Measurements from ENCODE around the gene SYT8.

SYT8 gene

DNA sequence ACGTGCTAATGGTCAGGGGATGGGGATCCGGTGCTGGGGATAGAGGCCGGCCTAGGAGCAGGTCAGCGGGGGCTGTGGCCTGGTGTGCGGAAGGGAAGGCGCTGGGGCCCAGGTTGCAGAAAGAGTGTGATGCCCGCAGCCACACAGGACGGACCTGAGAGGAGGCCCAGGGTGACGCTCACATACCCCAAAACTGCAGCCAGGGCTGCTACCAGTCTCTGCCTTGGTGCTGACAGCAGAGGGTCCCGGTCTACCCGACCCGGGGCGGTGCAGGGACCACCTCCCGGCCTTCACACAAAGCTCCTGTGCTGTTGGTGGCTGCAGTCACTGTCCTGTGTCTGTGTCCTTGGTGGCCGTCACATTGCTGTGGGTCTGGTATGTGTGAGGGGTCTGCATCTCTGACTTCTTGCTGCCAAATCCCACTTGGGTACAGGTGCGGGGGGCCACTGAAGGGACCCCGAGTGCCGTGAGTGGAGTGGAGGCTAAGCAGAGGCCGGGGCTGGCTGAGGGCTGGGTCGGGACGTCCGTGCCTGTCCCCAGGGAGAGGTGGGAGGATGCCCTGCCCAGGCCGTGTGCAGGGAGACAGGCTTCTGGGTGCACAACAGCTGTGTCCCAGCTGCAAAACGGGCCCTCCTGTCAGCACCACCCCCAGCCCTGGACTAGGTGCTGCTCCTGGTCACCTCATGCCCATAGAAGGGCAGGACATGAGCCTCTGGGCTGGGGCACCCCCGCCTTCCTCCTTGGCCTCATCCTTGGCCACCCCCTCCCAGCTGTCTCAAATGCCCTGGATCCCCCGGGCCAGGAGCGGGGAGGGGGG lies 19.6 kb downstream of the SYT8 start:
- TF ChIP-seq, protein P1, sequence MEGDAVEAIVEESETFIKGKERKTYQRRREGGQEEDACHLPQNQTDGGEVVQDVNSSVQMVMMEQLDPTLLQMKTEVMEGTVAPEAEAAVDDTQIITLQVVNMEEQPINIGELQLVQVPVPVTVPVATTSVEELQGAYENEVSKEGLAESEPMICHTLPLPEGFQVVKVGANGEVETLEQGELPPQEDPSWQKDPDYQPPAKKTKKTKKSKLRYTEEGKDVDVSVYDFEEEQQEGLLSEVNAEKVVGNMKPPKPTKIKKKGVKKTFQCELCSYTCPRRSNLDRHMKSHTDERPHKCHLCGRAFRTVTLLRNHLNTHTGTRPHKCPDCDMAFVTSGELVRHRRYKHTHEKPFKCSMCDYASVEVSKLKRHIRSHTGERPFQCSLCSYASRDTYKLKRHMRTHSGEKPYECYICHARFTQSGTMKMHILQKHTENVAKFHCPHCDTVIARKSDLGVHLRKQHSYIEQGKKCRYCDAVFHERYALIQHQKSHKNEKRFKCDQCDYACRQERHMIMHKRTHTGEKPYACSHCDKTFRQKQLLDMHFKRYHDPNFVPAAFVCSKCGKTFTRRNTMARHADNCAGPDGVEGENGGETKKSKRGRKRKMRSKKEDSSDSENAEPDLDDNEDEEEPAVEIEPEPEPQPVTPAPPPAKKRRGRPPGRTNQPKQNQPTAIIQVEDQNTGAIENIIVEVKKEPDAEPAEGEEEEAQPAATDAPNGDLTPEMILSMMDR (IDR thresholded peaks at IDR 0.05): no peak
- Mint-ChIP-seq H3K27ac (no peak overlapping the region), H3K4me3 (no peak overlapping the region), H3K27me3 (ENCODE audit: low read depth, poor library complexity) (peaks cover 4% of the 10 kb centered on the region), H3K9me3 (peaks cover 3% of the 10 kb centered on the region), H3K4me1 (peaks cover 39% of the 10 kb centered on the region), H3K36me3 (ENCODE audit: low read depth) (no peaks in the 10 kb centered on the region)
- DNase-seq: no peak

DNA sequence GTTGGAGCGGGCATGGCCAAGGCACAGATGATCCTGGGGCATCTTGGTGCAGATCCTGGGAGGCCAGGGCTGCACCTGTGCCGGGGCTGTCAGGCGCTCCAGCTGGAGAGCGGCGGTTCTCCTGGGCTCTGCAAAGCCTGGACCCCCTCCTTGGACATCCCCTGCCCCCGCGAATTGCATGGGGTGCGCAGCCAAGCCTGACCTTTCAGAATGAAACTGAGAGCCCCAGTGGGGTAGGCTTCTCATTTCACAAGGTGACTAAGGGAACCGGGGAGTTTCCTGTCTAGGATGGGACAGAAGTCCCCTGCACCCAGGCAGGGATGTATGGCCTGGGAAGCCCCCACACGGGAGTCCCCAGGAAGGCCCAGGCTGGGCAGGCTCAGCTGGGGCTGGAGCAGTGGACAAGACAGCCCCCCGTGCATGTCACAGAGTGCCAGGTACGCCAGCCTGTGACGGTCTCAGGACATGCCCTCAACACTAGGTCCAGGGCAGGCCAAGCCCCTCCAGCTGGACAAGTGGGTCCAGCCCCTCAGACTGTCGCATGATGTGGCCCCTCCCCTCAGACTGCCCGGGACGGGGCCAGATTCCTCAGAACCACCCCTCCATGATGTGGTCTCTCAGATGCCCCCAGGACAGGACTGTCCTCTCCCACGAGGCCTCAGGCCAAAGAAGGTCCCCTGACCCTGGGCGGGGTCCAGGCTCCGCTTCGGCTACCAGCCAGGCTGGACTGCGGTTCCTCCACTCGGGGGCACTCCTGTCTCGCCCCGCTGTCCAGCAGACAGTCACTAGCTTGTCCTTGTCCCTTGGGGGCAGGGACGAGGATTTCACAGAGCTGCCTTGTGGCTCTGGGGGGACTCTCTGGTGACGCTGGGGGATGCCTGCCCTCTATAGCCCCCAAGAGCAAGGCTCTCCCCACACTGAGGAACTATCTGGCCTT lies 20.4 kb downstream of the SYT8 start:
- DNase-seq: no peak
- Mint-ChIP-seq H3K36me3 (ENCODE audit: low read depth) (no peaks in the 10 kb centered on the region), H3K27me3 (ENCODE audit: low read depth, poor library complexity) (peaks cover 4% of the 10 kb centered on the region), H3K9me3 (peaks cover 3% of the 10 kb centered on the region), H3K27ac (no peak overlapping the region), H3K4me3 (no peak overlapping the region), H3K4me1 (peaks cover 39% of the 10 kb centered on the region)
- TF ChIP-seq, protein P1 (IDR thresholded peaks at IDR 0.05): no peak

DNA sequence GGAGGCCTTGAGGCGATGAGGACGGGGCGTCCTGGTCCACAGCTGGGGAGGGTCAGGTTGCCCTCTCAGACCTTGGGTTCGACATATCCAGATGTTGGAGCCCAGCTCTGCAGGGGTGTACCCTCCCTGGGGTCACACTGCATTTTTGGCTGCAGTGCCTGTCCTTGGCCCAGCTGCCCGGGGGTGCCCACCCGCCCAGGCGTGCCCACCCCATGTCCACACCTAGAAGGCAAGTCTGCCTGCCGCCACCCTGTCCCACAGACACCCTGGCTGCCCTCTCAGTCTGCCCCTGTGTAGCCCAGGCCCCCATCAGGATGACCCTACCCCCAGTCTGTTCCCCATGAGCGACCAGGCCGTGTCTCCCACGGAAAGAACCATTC lies 21.1 kb downstream of the SYT8 start:
- Mint-ChIP-seq H3K27ac (no peak overlapping the region), H3K4me1 (peaks cover 32% of the 10 kb centered on the region)

DNA sequence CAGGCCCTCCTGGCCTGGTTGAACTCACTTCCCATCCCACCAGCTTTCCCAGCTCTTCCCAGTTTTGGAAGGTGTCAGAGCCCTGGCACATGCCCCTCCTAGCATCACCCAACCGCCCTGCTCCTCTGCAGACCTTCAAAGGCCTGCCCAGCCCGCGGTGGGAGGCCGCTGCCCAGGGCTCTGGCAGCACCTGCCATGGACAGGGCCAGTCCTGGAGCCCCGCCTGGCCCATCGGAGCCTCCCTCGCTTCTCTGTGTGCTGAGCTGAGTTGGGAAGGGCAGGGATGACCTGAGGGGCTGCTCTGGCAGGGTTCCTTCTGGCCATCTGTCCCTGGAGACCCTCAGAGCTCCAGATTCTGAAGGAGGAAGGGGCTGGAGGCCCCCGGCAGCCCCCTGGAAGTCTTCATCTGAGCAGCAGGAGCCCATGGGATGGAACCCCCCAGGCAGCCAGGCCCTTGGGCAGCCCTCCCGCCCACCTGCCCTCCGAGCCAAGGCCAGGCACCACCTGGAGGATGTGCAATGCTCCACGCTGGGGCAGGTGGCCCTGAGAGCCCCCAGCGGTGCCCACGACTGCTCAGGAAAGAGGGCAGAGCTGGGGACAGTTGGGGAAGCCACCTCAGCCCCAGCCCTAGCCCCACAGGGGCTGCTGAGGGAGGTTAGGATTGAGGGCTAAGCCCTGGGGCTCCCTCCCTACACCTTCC lies 21.7 kb downstream of the SYT8 start:
- Mint-ChIP-seq H3K36me3 (ENCODE audit: low read depth) (no peaks in the 10 kb centered on the region), H3K4me3 (no peak overlapping the region), H3K4me1 (peaks cover 30% of the 10 kb centered on the region), H3K27ac (no peak overlapping the region), H3K9me3 (no peaks in the 10 kb centered on the region), H3K27me3 (ENCODE audit: low read depth, poor library complexity) (peaks cover 4% of the 10 kb centered on the region)
- DNase-seq: no peak
- TF ChIP-seq, protein P1 (IDR thresholded peaks at IDR 0.05): no peak

More for the DNA sequence above, 21.1 kb downstream of the SYT8 start:
- no peak for DNase-seq
- peaks cover 2% of the 10 kb centered on the region for H3K9me3 Mint-ChIP-seq
- TF ChIP-seq, protein P1 (IDR thresholded peaks at IDR 0.05): no peak
- peaks cover 4% of the 10 kb centered on the region for H3K27me3 Mint-ChIP-seq (ENCODE audit: low read depth, poor library complexity)
- H3K4me3 Mint-ChIP-seq: no peak overlapping the region
- no peaks in the 10 kb centered on the region for H3K36me3 Mint-ChIP-seq (ENCODE audit: low read depth)

DNA sequence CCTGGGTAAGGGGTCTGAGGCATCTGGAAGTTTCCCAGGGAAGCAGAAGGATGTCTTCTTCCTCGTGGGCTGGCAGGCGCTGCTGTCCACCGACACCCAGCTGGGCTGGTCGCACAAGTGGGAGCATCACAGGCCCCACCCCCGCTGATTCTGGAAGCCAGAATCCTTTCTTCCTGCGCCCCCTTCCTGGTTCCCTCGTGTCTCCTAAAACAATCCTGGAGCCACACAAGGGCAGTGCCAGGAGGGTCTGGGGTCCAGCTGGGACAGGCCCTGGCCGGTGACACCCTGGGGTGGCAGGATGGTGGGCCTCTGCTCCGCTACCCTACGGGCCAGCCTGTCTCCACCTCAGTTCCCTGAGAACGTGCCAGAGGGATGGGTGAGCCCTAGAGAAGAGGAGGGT lies 22.3 kb downstream of the SYT8 start:
- Mint-ChIP-seq H3K4me3 (no peak overlapping the region), H3K27me3 (ENCODE audit: low read depth, poor library complexity) (peaks cover 4% of the 10 kb centered on the region), H3K9me3 (no peaks in the 10 kb centered on the region), H3K36me3 (ENCODE audit: low read depth) (no peaks in the 10 kb centered on the region), H3K4me1 (peaks cover 28% of the 10 kb centered on the region), H3K27ac (no peak overlapping the region)
- TF ChIP-seq, protein P1 (IDR thresholded peaks at IDR 0.05): no peak
- DNase-seq: no peak

Measured in nephron progenitor cell (in vitro differentiated cells).